Muscle of leg (tissue), 11 donors: ENCODE results near the gene RPL32. TPM values are rescaled to one million over a fixed set of nuclear protein-coding genes. Genes with fewer than 3 reads are reported as not detected.

Source experiments
- DNase-seq: peaks from one replicate; pipeline ENCODE4 v3.0.0; 2013
- H3K27ac ChIP-seq: one replicate; pipeline ENCODE4 v1.5.1; 2013; ENCODE audit warnings: mild to moderate bottlenecking, low read length, control low read depth
- H3K27me3 ChIP-seq: one replicate; pipeline ENCODE4 v1.6.1; 2013; ENCODE audit warnings: low read length; ENCODE audit not compliant: control insufficient read depth, insufficient read depth
- H3K36me3 ChIP-seq: one replicate; pipeline ENCODE4 v1.6.1; 2013; ENCODE audit warnings: low read length; ENCODE audit not compliant: control insufficient read depth, insufficient read depth
- H3K4me1 ChIP-seq: one replicate; pipeline ENCODE4 v1.6.1; 2013; ENCODE audit warnings: low read length; ENCODE audit not compliant: control insufficient read depth, insufficient read depth
- H3K4me3 ChIP-seq: one replicate; pipeline ENCODE4 v1.5.1; 2013; ENCODE audit warnings: low read length, control low read depth
- H3K9me3 ChIP-seq: replicated peaks from 2 replicates; pipeline ENCODE4 v1.6.1; 2013; ENCODE audit warnings: low read depth, low read length; ENCODE audit not compliant: control insufficient read depth
- WGBS: methylation state at CpG from one replicate; pipeline ENCODE4 v1.1.5; 2013; ENCODE audit warnings: missing lambda C conversion rate; ENCODE audit not compliant: insufficient coverage; 5-methylcytosine and 5-hydroxymethylcytosine counted together
- polyA plus RNA-seq, 8 donors: library from polyadenylated mRNA; unstranded; fragments of 120-200 nt; gene quantifications; one replicate each; pipeline versions ENCODE4 v1.2.1 to v1.2.3, GENCODE V29; 2013; ENCODE audit warnings: inconsistent platforms in 1 of 8, low replicate concordance in 1 of 8; ENCODE audit not compliant: insufficient read length in 8 of 8, insufficient read depth in 1 of 8
- total RNA-seq: library from RNA; stranded (reverse); fragments of 120-200 nt; gene quantifications from one replicate; pipeline ENCODE4 v1.2.4, GENCODE V29; 2013

RPL32 gene
- total and polyA plus RNA-seq, 9 donors = 2,697 to 4,199 (median 3,050) TPM

- no CpG with 5 or more reads among the region's 5 CpGs for WGBS
- Histone ChIP-seq H3K4me3 (no peak overlapping the region), H3K9me3 (no peaks in the 10 kb centered on the region), H3K27me3 (no peaks in the 10 kb centered on the region), H3K36me3 (peaks cover 69% of the 10 kb centered on the region), H3K27ac (peak overlapping the region; percentile 62), H3K4me1 (peaks cover 29% of the 10 kb centered on the region)
- DNase-seq = no peak
These were observed 30.4 kb downstream of the RPL32 start for GRCh38 chr3:12810961-12811360.

- WGBS = 2% methylated on average over 46 of the region's 50 CpGs
- Histone ChIP-seq H3K36me3 (peaks cover 64% of the 10 kb centered on the region), H3K27ac (peak overlapping the region; percentile 62), H3K4me3 (peak overlapping the region; percentile 50), H3K9me3 (no peaks in the 10 kb centered on the region), H3K4me1 (peaks cover 29% of the 10 kb centered on the region), H3K27me3 (no peaks in the 10 kb centered on the region)
- DNase-seq = peak; percentile 97
These were observed 31.2 kb downstream of the RPL32 start for GRCh38 chr3:12810013-12810780.

GRCh38 chr3:12809435-12809834 lies 31.9 kb downstream of the RPL32 start:
- Histone ChIP-seq H3K27ac (no peak overlapping the region), H3K4me3 (peak overlapping the region; percentile 50), H3K36me3 (peaks cover 63% of the 10 kb centered on the region), H3K9me3 (no peaks in the 10 kb centered on the region), H3K27me3 (no peaks in the 10 kb centered on the region), H3K4me1 (peaks cover 29% of the 10 kb centered on the region)
- DNase-seq = no peak
- WGBS = 86% methylated on average over 4 of the region's 5 CpGs

DNA sequence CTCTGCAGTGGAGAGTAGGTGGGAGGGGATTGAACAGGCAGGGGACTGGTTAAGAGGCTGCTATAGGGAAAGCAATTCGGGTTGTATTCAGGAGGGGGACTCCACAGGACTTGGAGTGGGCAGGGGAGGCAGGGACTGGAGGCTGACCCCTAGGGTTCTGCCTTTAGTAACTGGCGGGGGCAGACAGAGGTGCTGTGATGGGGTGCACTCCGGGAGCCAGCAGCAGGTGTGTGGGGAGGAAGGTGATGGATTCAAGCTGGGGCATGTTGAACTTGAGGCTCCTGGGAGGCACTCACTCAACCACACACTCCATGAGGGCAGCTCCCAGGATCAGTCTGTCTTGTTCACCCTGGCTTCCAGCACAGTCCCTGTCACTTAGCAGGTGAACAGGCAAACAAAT lies 32.4 kb downstream of the RPL32 start:
- no peaks in the 10 kb centered on the region for H3K9me3 ChIP-seq
- H3K27ac ChIP-seq = no peak overlapping the region
- no peak overlapping the region for H3K4me3 ChIP-seq
- no peak for DNase-seq
- no peaks in the 10 kb centered on the region for H3K27me3 ChIP-seq
- H3K4me1 ChIP-seq = peaks cover 29% of the 10 kb centered on the region
- WGBS = 75% methylated on average over 1 of the region's 3 CpGs
- H3K36me3 ChIP-seq = peaks cover 59% of the 10 kb centered on the region

- Histone ChIP-seq H3K36me3 (peaks cover 59% of the 10 kb centered on the region), H3K27me3 (no peaks in the 10 kb centered on the region), H3K4me3 (no peak overlapping the region), H3K9me3 (no peaks in the 10 kb centered on the region), H3K27ac (no peak overlapping the region), H3K4me1 (peaks cover 29% of the 10 kb centered on the region)
- no peak for DNase-seq
- WGBS = 81% methylated on average over 2 of the region's 2 CpGs
These were observed 32.8 kb downstream of the RPL32 start for GRCh38 chr3:12808587-12808986.

DNA sequence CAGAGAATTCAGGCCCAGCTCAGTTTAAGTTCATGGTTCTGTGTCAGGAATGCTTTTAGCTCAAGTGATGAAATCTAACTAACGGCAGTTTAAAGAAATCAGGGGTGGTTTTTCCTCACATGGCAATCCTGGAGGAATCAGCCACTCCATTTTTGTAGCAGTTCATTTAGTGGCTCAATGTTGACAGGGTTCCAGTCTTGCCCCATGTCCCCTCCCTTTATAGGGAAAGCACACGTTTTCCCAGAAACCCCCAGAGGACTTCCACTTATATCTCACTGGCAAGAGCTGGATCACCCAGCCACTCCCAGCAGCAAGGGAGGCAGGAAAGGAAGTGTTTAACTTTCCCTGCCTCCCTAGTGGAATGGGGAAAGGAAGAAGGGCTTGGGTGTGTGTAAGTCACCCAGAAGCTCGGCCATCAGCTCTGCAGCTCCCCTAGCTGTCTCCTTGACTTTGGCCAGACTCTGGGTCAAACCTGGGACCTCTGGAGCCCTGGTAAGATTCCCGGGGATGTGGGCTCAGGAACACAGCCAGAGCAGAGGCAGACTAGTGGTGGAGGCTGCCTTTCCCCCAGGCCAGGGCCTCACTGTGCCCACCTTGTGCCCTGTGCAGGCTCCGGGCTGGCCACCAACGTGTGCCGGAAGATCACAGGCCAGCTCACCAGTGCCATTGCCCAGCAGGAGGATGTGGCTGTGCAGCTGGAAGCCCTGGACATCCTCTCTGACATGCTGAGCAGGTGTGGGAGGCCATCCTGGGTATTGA lies 33.6 kb downstream of the RPL32 start:
- Histone ChIP-seq H3K4me3 (no peak overlapping the region), H3K27me3 (no peaks in the 10 kb centered on the region), H3K27ac (no peak overlapping the region), H3K36me3 (peaks cover 56% of the 10 kb centered on the region), H3K9me3 (no peaks in the 10 kb centered on the region), H3K4me1 (peaks cover 29% of the 10 kb centered on the region)
- no peak for DNase-seq
- 81% methylated on average over 5 of the region's 7 CpGs for WGBS

GRCh38 chr3:12807066-12807465 lies 34.3 kb downstream of the RPL32 start:
- H3K9me3 ChIP-seq = no peaks in the 10 kb centered on the region
- no peak overlapping the region for H3K27ac ChIP-seq
- H3K4me3 ChIP-seq = no peak overlapping the region
- H3K4me1 ChIP-seq = peaks cover 29% of the 10 kb centered on the region
- no peaks in the 10 kb centered on the region for H3K27me3 ChIP-seq
- peaks cover 56% of the 10 kb centered on the region for H3K36me3 ChIP-seq
- DNase-seq = no peak
- 100% methylated on average over 4 of the region's 9 CpGs for WGBS

DNA sequence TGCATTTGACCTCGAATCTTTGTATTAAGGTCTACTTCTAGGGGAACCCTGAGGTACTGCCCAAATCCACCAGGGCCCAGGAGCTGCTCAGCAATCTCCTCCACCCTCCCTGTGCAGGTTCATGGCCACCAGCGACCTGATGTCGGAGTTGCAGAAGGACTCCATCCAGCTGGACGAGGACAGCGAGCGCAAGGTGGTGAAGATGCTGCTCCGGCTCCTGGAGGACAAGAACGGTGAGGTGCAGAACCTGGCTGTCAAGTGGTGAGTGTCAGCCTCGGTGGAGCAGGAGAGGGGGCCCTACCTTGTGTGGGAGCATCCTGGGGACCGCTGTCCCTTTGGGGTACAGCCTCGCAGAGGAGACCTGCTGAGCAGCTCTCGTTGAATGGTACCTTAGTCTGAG lies 38.0 kb downstream of the RPL32 start:
- H3K9me3 ChIP-seq = no peaks in the 10 kb centered on the region
- no peak overlapping the region for H3K27ac ChIP-seq
- H3K4me3 ChIP-seq = no peak overlapping the region
- no peak for DNase-seq
- H3K27me3 ChIP-seq = no peaks in the 10 kb centered on the region
- peaks cover 23% of the 10 kb centered on the region for H3K4me1 ChIP-seq
- peaks cover 46% of the 10 kb centered on the region for H3K36me3 ChIP-seq
- WGBS = 95% methylated on average over 11 of the region's 12 CpGs

GRCh38 chr3:12799525-12800440 lies 41.6 kb downstream of the RPL32 start:
- WGBS = 81% methylated on average over 6 of the region's 7 CpGs
- Histone ChIP-seq H3K36me3 (peaks cover 16% of the 10 kb centered on the region), H3K4me1 (peaks cover 32% of the 10 kb centered on the region), H3K27ac (peak overlapping the region; percentile 85), H3K4me3 (no peak overlapping the region), H3K27me3 (peaks cover 2% of the 10 kb centered on the region), H3K9me3 (no peaks in the 10 kb centered on the region)
- no peak for DNase-seq
